Measurements from ENCODE around the gene GOLGA3.

The GOLGA3 gene

GRCh38 chr12:132720606-132721345 is 107.9 kb downstream of the GOLGA3 start:
- DNase-seq (ENCODE audit: low read depth in 2 of 2), result no peak

GRCh38 chr12:132719954-132720324 is 108.7 kb downstream of the GOLGA3 start:
- no peak for DNase-seq (ENCODE audit: low read depth in 2 of 2)

- DNase-seq (ENCODE audit: low read depth in 2 of 2), result no peak
Observed at GRCh38 chr12:132719141-132719953, 109.3 kb downstream of the GOLGA3 start.
